Activated CD8-positive, alpha-beta memory T cell treated with anti-CD3 and anti-CD28 coated beads for 24 hours (primary cell): ENCODE measurements around the gene CA5A.
"Not testable (repeated sequence)": the region's sequence is repeated elsewhere in the genome, so short reads cannot be mapped to it uniquely, and the experiment has no call there.

Source experiments
- DNase-seq: peaks from one replicate; pipeline ENCODE4 v3.0.0-alpha.2; 2020

Gene CA5A

GRCh38 chr16:87891764-87892163 is 44.6 kb downstream of the CA5A start:
- DNase-seq: no peak

DNA sequence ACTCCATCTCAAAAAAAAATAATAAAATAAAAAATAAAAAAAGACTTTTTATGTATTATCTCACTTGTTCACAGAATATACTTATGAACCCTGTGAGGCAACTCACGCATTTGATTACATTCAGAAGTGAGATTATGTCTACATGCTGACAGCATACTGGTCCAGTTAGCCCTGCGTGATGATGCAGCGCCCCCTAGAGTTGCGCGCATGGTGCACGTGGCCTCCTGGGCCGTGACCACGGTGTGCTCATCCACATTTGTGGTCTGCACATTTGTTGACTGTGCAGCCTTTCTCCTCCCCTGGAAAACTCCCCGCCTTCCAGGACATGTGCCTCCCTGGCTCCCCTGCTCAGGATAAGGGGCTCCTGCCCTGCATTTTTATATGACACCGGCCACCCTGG is 46.6 kb downstream of the CA5A start:
- not testable (repeated sequence) for DNase-seq

- DNase-seq: not testable (repeated sequence)
These were observed 48.0 kb downstream of the CA5A start for GRCh38 chr16:87888346-87888745.

DNA sequence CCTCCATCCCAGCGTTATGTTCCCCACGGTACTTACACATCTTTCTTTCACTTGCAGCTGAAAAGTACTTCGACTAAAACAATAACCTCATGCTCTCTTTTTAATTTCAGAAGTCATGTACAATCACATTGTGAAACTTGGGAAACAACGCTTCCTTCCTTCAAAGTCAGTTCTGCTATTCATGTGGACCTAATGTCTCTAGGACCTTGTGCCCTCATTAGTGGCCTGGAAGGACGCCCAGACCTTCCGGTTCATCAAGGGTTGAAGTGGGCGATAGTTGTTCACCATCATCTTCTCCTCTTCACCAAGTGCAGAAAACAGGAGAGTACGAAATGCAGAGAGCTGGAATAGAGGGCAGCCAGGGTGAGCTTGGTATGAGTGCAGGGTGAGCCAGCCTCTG is 48.4 kb downstream of the CA5A start:
- DNase-seq: not testable (repeated sequence)

DNA sequence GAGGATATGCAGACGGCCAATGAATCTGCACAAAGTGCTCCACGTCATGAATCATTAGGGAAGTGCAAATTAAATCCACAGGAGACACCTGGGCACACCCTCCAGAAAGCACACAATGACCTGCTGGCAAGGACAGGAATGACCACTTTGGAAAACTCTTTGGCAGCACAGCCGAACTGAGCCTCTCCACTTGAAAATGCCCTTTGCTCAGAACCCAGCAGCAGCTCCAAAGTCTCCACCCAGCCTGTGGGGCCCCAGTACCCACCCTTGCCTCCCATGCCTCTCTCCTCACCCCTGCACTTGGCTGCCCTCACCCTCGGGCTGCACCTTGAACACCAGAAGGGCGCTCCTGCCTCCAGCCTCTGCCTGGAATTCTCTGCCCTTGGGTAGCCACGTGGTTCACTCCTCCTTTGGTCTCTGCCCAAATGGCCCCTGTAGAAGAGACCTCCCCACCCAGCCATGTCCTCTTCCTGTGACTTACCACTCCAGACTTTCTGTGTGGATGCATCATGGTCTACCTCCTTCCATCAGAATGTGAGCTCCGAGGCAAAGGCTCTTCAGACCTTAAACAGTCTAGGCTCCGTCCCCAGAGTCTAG is 50.9 kb downstream of the CA5A start:
- not testable (repeated sequence) for DNase-seq

GRCh38 chr16:87882436-87883019 is 53.8 kb downstream of the CA5A start:
- DNase-seq: no peak

DNA sequence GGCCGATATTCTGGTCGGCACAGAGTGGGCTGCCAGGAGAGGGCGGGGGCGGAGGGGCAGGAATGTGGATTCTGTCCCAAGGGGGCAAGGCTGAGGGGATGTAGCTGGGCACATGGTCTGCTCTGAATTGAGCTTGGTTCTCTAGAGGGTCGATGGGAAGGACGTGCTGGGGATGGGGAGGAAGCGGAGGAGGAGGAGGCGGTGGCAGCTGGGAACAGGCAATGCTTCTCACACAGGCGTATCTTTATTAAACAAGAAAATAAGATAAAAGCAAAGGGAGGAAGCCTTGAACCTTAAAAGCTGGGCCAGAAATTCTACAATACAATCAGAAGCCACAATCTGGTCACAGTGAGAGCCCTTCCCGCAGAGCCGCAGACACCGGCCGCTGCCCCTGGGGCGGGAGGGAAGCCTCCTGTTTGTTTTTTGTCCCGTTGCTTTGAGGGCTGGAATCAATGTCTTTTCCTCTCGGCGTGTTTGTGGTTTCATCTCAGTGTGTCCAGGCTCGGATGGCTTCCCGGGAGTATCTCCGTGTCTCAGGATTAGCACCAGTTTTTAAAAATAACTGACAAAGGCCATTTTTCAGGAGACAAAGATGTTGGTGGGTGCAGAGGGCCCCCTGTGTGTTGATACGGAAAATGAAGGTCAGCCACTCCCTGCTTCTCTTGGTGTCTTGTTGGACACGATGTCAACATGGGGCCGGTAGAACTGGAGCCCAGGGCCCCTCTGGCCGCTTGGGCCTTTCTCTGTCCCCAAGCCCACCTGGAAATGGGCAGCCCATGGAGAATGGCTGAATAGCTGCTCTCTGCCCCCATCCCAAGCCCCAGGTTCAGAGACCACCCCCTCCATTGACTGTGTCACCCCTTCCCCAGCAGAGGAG is 54.8 kb downstream of the CA5A start:
- no peak for DNase-seq

GRCh38 chr16:87880117-87880696 is 56.1 kb downstream of the CA5A start:
- DNase-seq: no peak

GRCh38 chr16:87879411-87880013 is 56.8 kb downstream of the CA5A start:
- DNase-seq: not testable (repeated sequence)

- no peak for DNase-seq
These were observed 57.6 kb downstream of the CA5A start for GRCh38 chr16:87878704-87879103.

GRCh38 chr16:87877942-87878507 is 58.3 kb downstream of the CA5A start:
- DNase-seq: peak; percentile 71

DNA sequence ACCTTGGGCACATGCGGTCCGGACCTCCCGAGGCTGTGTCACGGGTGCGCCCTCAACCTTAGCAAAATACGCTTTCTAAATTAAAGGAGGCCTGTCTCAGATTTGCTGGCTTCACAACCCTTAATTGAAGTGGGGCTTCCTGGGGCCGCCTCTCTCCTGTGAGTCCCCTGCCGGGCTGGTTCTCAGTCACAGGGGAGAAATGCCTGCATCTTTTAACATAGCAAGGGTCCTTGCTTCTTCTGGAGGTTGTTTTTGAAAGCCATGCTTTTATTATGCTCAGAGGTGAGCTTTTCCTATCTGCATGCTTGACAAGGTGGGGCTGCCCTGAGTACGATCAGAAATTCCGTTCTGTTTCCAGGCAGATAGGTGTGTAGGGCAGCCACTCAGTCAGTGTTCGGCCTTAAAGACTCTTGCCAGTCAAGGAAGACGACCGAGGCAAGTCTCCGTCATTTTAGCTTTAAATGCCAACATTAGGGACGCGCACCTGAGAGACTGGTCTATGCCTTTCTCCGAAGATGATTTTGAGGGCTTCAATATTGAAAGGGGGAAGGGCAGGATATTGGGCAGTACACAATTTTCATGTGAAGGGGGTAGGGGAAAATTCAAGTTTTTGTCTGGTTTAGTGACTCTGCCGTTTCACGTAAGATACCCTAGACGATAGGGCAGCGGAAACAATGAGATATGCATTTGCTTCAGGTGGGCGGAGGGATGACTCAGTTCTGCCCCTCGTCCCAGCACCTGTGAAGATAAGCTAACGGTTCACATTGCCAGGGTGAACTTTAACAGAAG is 61.5 kb downstream of the CA5A start:
- peak; percentile 83 for DNase-seq

GRCh38 chr16:87870418-87871291 is 65.7 kb downstream of the CA5A start:
- not testable (repeated sequence) for DNase-seq

DNA sequence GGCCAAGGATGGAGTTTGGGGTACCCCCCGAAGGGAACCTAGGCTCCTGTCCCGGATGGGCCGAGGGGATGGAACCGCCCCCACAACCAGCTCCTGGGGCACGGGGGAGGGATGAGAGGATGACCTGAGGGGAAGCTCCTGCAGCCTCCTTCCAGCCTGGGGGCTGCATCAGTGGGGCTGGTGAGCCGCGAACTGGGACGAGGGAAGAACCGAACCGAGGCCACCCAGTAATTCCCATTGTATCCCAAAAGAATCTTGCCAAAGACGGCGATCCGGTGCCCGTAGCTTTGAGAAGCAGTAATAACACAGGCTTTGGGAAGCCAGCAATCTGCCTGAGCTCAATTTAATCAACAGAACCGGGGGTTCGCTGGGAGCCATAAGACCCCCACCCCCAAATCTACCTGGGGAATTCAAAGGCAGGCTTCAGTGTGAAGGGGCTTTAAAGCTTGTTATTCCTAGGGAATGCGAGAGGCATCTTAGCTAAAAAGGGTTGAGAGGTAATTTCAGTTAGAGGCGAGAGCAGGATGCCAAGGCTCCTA is 66.4 kb downstream of the CA5A start:
- DNase-seq: not testable (repeated sequence)

DNA sequence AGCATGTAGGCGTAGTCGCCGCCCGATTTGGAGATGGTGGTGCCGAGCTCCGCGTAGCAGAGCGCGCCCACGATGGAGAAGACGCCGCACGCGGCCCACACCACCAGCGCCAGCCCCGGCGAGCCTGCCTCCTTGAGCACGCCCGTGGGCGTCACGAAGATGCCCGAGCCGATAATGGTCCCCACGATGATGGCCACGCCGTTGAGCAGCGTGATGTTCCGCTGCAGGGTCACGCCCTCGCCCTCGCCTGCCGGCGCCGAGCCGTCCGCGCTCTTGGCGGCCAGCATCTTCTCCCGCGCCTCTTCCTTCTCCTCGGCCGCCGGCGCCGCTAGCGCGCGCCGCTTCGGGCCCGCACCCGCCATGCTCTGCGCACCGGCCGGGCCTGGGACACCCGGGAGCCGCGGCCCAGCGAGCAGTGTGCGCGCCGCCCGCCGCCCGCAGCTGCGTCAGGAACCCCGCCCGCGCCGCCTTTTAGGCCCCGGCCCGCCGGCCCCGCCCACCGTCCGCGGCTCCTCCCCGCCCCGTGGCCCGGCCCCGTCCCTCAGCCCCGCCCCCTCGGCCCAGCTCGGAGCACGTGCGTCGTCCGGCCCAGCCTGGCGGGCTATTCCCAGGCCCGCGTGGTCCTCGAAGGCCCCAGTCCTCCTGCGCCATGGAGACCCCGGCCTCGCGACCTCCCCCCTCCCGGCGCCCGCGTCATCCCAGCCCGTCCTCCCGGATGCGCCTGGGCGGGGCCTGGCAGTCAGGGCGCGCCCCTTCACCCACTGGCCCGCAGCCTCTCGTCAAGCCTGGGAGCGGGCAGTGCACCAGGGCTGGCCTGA is 67.1 kb downstream of the CA5A start, which contains the start of gene SLC7A5:
TSS of gene SLC7A5 (minus strand) at position 447 of the 818 bp plus-strand sequence. CDS start at position 362, 85 bp downstream.
- DNase-seq: peak; percentile 97

DNA sequence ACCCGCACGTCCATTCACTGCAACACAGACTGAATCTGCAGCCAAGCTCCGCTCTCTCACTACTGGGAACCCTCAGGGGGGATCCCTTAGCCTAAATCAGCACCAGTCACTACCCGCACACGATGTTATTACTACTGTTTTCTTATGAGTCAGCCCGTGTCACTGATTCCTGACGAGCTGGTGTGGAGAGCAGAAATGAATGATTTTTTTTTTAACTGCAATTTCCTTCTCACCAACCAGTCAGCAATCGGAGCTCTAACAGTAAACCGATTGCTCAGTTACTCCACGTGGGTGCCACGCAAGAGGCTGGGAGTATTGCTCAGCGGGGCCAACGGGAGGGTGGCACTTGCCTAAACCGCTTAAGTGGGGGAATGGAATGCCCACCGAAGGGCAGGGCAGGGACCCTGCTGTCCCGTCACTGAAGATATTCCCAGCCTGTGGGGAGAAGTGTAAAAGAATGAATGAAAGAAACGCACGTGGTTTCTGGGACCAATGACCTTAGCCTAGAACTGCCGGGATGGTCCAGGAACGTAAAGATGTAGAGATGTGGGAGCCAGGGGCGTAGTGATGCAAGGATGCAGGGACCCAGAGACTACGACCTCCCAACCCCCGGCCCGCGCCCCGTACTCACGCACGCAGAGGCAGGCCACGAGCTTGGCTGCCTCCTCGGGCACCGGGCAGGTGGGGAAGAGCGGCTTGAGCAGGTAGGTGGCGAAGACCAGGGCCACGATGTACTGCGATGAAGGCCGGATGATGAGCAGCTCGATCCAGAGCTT is 67.9 kb downstream of the CA5A start:
- peak; percentile 89 for DNase-seq

DNA sequence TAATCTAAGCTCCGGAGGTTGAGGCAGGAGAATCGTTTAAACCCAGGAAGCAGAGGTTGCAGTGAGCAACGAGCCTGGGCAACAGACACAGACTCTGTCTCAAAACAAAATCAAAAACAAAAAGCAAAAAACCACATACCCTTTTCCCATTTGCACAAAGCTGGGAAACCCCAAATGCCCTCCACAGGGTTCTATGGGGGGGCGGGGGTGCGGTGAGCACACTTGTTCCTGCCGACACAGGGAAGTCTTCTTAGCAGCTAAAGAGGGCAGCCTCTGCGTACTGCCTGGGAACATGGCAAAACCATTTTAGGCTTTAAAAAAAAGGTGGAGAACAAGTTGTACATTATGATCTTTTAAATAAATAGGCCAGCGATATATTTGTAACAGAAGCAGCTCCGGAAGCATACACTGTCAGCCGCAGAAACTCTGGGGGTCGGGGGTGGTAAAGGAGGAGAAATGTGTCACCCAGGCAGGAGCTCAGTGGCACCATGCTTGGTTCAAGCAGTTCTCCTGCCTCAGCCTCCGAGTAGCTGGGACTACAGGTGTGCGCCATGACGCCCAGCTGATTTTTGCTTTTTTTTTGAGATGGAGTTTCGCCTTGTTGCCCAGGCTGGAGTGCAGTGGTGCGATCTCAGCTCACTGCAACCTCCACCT is 70.3 kb downstream of the CA5A start:
- peak; percentile 72 for DNase-seq

DNA sequence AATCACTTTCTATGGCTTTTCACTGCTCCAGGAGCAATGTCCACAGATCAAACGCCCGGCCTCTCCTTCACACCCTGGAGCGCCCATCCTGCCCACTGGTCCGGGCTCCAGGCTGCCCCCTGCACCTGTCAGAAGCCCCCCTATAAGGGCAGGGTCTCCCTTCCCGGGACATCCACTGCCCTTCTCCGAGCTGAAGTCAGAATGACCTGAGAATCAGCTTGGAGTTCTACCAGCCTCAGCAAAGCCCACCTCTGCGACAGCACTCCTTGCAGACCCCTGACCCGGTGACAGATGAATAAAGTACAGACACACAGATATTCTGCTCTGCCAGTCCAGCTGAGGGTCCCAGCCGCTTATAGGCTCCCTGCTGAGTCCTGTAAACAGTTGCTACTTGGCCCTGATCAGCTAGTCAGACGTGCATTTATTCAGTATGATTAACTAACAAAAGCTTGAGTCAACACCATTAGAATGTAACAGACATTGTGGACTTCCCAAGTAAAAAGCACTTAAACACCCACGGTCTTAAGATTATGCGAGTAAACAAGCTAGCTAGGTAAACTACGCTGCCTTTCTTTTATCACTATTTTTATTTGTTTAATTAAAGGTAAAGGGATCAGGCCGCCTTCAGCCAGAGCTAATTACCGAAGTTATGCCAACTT is 71.9 kb downstream of the CA5A start:
- no peak for DNase-seq
